GM19372 (cell line): Measurements from ENCODE around the gene CACNA1S.

Experiments used
- ATAC-seq: cut with Tn5 transposase; IDR thresholded peaks from one replicate; pipeline ENCODE4 v1.9.1; 2021; ENCODE audit warnings: mild to moderate bottlenecking, low read depth, moderate library complexity; ENCODE audit not compliant: unreplicated experiment

CACNA1S gene

DNA sequence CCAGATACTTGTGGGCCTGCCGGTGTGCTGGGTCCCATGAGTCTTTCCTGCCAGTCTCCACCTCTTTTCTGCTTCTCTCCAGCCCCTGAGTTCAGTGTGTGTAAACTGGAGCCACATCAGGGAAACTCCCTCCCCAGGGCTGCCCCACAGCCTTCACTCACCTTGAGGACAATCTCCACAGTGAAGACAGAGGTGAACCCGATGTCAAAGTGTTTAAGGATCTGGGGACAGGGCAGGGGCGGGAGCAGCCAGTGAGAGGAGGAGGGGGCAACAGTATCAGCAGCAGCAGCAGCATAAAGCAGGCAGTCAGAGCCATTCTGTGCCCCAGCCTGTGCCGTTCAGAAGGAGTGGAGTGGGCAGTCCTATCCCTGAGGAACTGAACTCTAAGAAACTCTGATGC lies 43.2 kb downstream of the CACNA1S start:
- no peak for ATAC-seq

GRCh38 chr1:201066986-201067385 lies 45.2 kb downstream of the CACNA1S start:
- ATAC-seq: no peak

DNA sequence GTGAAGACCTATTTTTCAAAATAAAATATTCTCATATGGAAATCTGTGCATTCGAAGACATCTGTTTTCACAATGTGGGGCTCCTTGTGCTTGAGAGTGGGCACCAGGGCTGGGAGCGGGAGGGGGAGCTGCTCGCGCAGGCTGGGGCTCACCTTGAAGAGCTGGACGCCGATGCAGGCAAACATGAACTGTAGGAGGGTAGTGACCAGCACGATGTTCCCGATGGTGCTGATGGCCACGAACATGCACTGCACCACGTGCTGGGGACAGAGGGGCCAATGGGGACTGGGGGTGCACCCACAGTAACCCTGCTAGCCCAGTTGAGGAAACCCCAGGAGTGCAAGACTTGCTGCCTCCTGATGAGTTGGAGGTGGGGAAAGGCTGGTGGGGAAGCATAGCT lies 46.5 kb downstream of the CACNA1S start:
- no peak for ATAC-seq

- no peak for ATAC-seq
These were observed 47.4 kb downstream of the CACNA1S start for GRCh38 chr1:201064806-201065205.

- no peak for ATAC-seq
These were observed 49.1 kb downstream of the CACNA1S start for GRCh38 chr1:201063145-201063544.

- ATAC-seq: no peak
These were observed 49.6 kb downstream of the CACNA1S start for GRCh38 chr1:201062511-201063091.

- ATAC-seq: no peak
These were observed 50.3 kb downstream of the CACNA1S start for GRCh38 chr1:201061886-201062285.

DNA sequence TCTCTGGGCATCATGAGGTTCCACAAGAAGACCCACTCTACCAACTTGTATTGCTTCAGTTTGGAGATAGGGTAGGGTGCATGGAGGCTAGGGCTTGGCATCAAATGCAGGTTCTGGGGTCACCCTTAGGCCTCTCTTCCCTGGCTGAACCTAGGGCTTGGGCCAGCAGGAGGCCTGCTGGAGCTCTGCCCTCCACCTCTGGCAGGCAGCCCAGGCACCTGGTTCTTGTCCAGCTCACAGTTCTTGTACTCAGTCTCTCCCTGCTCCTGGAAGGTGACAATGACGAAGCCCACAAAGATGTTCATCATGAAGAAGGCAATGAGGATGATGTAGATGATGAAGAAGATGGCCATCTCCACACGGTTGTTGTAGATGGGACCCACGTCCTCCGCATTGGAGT lies 51.2 kb downstream of the CACNA1S start:
- no peak for ATAC-seq

- no peak for ATAC-seq
These were observed 51.6 kb downstream of the CACNA1S start for GRCh38 chr1:201060586-201060985.

DNA sequence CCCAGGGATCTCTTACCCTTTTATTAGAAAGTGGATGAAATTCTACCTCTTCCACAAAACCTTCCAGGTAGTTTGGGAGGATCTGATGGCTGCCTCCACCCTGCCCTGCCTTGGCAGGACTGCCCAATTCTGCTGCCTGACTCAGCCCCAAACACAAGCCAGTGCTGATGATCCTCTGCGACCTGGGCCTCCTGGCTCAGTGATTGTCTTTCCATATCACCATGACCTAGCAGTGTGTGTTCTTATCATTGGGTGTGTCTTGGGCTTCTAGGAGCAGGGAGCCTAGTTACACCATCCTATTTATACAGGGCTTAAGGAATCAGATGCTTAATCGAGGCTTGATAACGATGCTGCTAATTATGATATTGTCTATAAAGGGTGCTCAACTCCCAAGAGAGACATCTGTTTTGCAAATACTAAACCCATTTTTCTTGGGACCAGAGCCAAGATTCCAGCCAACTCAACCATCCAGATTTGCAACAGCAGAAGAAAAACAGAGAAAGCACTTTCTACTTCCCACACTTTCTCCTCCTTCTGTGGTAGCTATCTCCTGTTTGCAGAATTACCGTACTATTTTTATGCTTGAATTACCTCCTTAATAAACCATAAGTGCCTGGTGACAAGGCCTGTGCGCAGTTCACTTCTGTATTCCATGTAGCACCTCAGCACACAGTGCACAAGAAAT lies 52.2 kb downstream of the CACNA1S start:
- ATAC-seq: no peak

GRCh38 chr1:201059401-201059800 lies 52.8 kb downstream of the CACNA1S start:
- ATAC-seq: no peak

DNA sequence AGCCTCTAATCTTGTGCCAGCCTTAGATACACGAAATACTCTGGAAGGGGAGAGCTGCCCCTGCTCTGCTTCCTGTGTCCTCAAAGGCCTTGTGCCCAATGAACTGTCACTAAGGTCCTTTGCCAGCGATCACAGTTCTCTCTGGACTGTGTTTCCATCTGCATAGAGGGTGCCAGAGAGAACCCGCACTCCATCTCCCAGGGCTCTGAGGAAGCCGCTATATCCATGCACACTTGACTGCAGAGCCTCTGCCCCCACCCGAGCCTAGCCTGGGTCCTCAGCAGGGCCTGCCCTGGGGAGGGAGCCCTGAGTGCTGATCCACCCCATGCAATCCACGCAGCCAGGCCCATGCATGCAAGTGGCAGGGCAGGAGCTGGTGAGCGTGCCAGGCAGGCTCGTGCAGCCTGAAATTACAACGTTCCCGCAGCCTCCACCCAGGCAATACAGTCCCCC lies 58.1 kb downstream of the CACNA1S start:
- no peak for ATAC-seq

- ATAC-seq: no peak
These were observed 58.9 kb downstream of the CACNA1S start for GRCh38 chr1:201053155-201053860.

GRCh38 chr1:201051399-201051798 lies 60.8 kb downstream of the CACNA1S start:
- no peak for ATAC-seq

DNA sequence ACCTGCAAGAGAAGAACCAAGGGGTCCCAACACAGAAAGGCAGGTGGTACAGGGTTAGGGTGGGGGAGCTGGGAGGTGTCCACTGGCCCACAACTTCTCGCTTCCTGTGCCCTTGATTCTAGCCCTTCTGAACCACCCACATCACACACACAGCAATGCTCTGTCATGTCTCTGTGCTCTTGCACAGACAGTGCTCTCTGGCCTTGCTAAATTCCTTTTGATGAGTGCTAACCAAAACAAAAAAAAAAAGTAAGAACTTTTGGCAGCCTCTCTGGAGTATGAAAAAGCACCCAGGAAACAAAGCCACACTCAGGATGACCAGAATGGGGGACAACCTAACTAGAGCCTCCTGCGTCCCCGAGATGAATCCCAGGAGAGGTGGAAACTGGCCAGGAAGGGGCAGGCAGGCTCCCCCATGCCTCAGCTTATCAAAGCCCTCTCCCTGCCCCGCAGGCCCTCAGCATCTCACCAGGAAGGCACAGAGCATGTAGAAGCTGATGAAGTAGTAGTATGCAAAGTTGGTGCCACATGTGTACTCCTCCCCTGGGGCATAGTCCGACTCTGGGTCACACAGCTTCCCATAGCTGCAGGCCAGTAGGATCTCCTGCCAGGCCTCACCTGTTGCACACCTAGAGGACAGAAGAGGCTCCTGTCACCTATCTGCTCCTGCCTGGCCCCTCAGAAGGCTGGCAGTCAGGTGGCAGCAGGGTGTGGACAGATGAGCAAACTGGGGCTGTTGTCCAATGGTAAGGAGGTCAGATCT lies 61.5 kb downstream of the CACNA1S start:
- ATAC-seq: no peak

GRCh38 chr1:201049248-201049831 lies 62.9 kb downstream of the CACNA1S start:
- no peak for ATAC-seq

- no peak for ATAC-seq
These were observed 63.7 kb downstream of the CACNA1S start for GRCh38 chr1:201048521-201048920.

DNA sequence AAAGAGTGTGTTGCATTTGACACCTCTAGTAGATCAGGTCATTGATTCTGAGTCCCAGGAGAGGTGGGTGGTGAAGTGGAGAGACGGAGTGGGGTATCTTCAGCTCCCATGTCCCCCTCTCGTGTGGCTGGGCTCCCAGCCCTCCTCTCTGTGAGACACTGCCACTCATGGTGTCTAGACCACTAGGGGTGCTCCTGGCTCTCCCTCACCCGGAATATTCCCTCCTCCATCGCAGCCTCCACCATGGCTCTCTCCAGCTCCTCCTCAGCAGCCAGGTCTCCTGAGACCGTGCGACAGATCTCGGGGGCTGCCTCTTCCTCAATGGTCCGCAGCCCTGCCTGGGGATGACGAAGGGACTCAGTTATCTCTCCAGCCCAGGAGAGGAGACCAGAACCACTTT lies 68.1 kb downstream of the CACNA1S start:
- no peak for ATAC-seq

- ATAC-seq: no peak
These were observed 69.3 kb downstream of the CACNA1S start for GRCh38 chr1:201042779-201043461.

GRCh38 chr1:201041011-201041410 lies 71.2 kb downstream of the CACNA1S start:
- no peak for ATAC-seq
